K562 (cell line): Measurements from ENCODE around the gene ESCO1. TPM values are rescaled to one million over a fixed set of nuclear protein-coding genes. Genes with fewer than 3 reads are reported as not detected.

ENCODE experiments used
- BACH1 ChIP-seq: fragments of 200-800 bp; sonication (Bioruptor generic); IDR thresholded peaks from 2 replicates; pipeline ENCODE4 v1.6.1; 2016; ENCODE audit warnings: missing genetic modification characterization, missing compliant biosample characterization
- CCNT2 ChIP-seq: IDR thresholded peaks from 2 replicates; pipeline ENCODE4 v1.6.1; 2011; ENCODE audit warnings: borderline replicate concordance, low read depth, mild to moderate bottlenecking, moderate library complexity, mixed read lengths, low read length; ENCODE audit not compliant: insufficient read length; ENCODE audit errors: extremely low read depth
- CEBPB ChIP-seq: fragments of 450-650 bp; IDR thresholded peaks from 2 replicates; pipeline ENCODE4 v1.6.1; 2016; ENCODE audit warnings: missing genetic modification characterization, missing compliant biosample characterization
- CTCF ChIP-seq, 3 experiments: IDR thresholded peaks in 2 of 3; conservative IDR thresholded peaks in 1 of 3; 2 replicates each; pipeline ENCODE4 v1.5.1; 2011 to 2012; ENCODE audit warnings: low read length in 3 of 3, mild to moderate bottlenecking in 3 of 3, control low read depth in 2 of 3, improper control_type of control experiment in 1 of 3, inconsistent platforms in 1 of 3, low read depth in 1 of 3, mixed read lengths in 1 of 3, moderate library complexity in 1 of 3; ENCODE audit not compliant: insufficient read depth in 2 of 3
- FOXA3 ChIP-seq, 2 experiments: fragments of 450-650 bp in 1 of 2; sonication (generic) in 1 of 2; formaldehyde crosslinking; IDR thresholded peaks in 1 of 2; conservative IDR thresholded peaks in 1 of 2; 2 replicates each; pipeline versions ENCODE4 v1.4.0 to v1.8.0; 2020 to 2022; ENCODE audit warnings: mild to moderate bottlenecking in 2 of 2, missing genetic modification reagents in 1 of 2
- FOXP1 ChIP-seq: sonication (generic); formaldehyde crosslinking; IDR thresholded peaks from 2 replicates; pipeline ENCODE4 v1.8.0; 2022; ENCODE audit warnings: mild to moderate bottlenecking, missing genetic modification reagents
- MCM2 ChIP-seq: fragments of 450-650 bp; IDR thresholded peaks from 2 replicates; pipeline ENCODE4 v1.6.1; 2017; ENCODE audit warnings: low read depth, mild to moderate bottlenecking
- NCOR1 ChIP-seq: fragments of 450-650 bp; IDR thresholded peaks from 2 replicates; pipeline ENCODE4 v1.6.1; 2016; ENCODE audit warnings: mild to moderate bottlenecking, moderate library complexity
- POLR2AphosphoS5 ChIP-seq: IDR thresholded peaks from 2 replicates; pipeline ENCODE4 v1.6.1; 2011; ENCODE audit warnings: mild to moderate bottlenecking, low read depth, low read length, moderate library complexity; ENCODE audit not compliant: control insufficient read depth, insufficient read depth
- SRSF1 ChIP-seq: fragments of 200-400 bp; formaldehyde crosslinking; IDR thresholded peaks from 2 replicates; pipeline ENCODE4 v1.6.1; 2017; ENCODE audit warnings: mild to moderate bottlenecking, low read depth, low read length, moderate library complexity
- TGIF2 ChIP-seq: sonication (generic); formaldehyde crosslinking; IDR thresholded peaks from 2 replicates; pipeline ENCODE4 v1.8.1; 2022; ENCODE audit warnings: mild to moderate bottlenecking, missing genetic modification reagents, moderate library complexity
- ZNF165 ChIP-seq: fragments of 250-450 bp; sonication (Bioruptor Pico); IDR thresholded peaks from 2 replicates; pipeline ENCODE4 v1.4.0; 2020; ENCODE audit warnings: borderline replicate concordance
- ZNF3 ChIP-seq: fragments of 250-450 bp; sonication (Bioruptor Pico); IDR thresholded peaks from 2 replicates; pipeline ENCODE4 v1.5.0; 2021; ENCODE audit warnings: mild to moderate bottlenecking, moderate library complexity
- ZNF324 ChIP-seq: fragments of 250-450 bp; sonication (Bioruptor Pico); IDR thresholded peaks from 2 replicates; pipeline ENCODE4 v1.4.0; 2020; ENCODE audit warnings: mild to moderate bottlenecking
- ZNF511 ChIP-seq: sonication (generic); formaldehyde crosslinking; IDR thresholded peaks from 2 replicates; pipeline ENCODE4 v1.8.0; 2022; ENCODE audit warnings: mild to moderate bottlenecking, missing genetic modification reagents
- ZNF766 ChIP-seq: fragments of 200-800 bp; sonication (Bioruptor generic); conservative IDR thresholded peaks from 2 replicates; pipeline ENCODE4 v1.6.1; 2016; ENCODE audit warnings: missing genetic modification characterization, missing compliant biosample characterization
- polyA plus RNA-seq, 8 experiments: library from polyadenylated mRNA; depleted of rRNA in 4 of 8; stranded (reverse) in 5 of 8; unstranded in 3 of 8; fragments of >200 nt; fragmentation: Nextera tagmentation in 2 of 8; fragmentation: Illumina TruSeq in 1 of 8; extraction: Ambion mirVana in 2 of 8; extraction: Trizol in 1 of 8; gene quantifications; 2 replicates each; pipeline versions ENCODE4 v1.2.1 to v1.2.3, GENCODE V29; 2011 to 2014; ENCODE audit warnings: inconsistent platforms in 1 of 8, missing spikeins in 1 of 8
- total RNA-seq, 7 experiments: library from RNA; depleted of rRNA in 6 of 7; stranded (reverse); fragments of >200 nt in 6 of 7; fragmentation: Illumina TruSeq in 2 of 7; extraction: Trizol in 2 of 7; gene quantifications; 2 replicates each; pipeline versions ENCODE4 v1.2.1 to v1.2.3, GENCODE V29; 2011 to 2021; ENCODE audit warnings: low replicate concordance in 1 of 7
- TF ChIP-seq, protein P1 (sequence below): fragments of 450-650 bp; IDR thresholded peaks from 2 replicates; pipeline ENCODE4 v1.6.1; 2016
- TF ChIP-seq, protein P2 (sequence below): fragments of 250-450 bp; sonication (Bioruptor Pico); IDR thresholded peaks from 2 replicates; pipeline ENCODE4 v1.4.0; 2020; ENCODE audit warnings: mild to moderate bottlenecking, moderate library complexity, borderline replicate concordance

The ESCO1 gene
- total and polyA plus RNA-seq, 9 of the 15 experiments (the other 6 are each of a cell fraction or from before 2014, with no cell fraction given): 15.0 to 31.3 (median 19.6) TPM

GRCh38 chr18:21600526-21601410 is at the start of gene ESCO1 (continued):
- TF ChIP-seq ZNF511 (peak; percentile 75), CEBPB (peak; percentile 100), SRSF1 (no peak), BACH1 (tag) (no peak), FOXP1 (CRISPR knock-in tag) (peak; percentile 78; the same call in 1 of the 2 replicates), FOXA3 (CRISPR knock-in tag; conservative IDR thresholded peaks at IDR 0.05 in 1 of 2, IDR thresholded peaks at IDR 0.05 in 1 of 2) (no peak), CTCF (IDR thresholded peaks at IDR 0.05 in 2 of 3, conservative IDR thresholded peaks at IDR 0.05 in 1 of 3; ENCODE audit: insufficient read depth in 2 of 3, low read depth in 1 of 3, low read length in 3 of 3) (peak; percentile 97 to 98 (median 98)), NCOR1 (peak; percentile 66), MCM2 (no peak), ZNF766 (CRISPR knock-in tag) (peak; percentile 25; the same call in 1 of the 2 replicates), TGIF2 (CRISPR knock-in tag) (no peak), POLR2AphosphoS5 (peak; percentile 67), ZNF3 (CRISPR knock-in tag) (no peak), ZNF324 (CRISPR knock-in tag) (no peak), CCNT2 (peak; percentile 78), ZNF165 (CRISPR knock-in tag) (no peak)
- TF ChIP-seq, protein P1, sequence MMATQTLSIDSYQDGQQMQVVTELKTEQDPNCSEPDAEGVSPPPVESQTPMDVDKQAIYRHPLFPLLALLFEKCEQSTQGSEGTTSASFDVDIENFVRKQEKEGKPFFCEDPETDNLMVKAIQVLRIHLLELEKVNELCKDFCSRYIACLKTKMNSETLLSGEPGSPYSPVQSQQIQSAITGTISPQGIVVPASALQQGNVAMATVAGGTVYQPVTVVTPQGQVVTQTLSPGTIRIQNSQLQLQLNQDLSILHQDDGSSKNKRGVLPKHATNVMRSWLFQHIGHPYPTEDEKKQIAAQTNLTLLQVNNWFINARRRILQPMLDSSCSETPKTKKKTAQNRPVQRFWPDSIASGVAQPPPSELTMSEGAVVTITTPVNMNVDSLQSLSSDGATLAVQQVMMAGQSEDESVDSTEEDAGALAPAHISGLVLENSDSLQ: peak; percentile 89
- TF ChIP-seq, protein P2, sequence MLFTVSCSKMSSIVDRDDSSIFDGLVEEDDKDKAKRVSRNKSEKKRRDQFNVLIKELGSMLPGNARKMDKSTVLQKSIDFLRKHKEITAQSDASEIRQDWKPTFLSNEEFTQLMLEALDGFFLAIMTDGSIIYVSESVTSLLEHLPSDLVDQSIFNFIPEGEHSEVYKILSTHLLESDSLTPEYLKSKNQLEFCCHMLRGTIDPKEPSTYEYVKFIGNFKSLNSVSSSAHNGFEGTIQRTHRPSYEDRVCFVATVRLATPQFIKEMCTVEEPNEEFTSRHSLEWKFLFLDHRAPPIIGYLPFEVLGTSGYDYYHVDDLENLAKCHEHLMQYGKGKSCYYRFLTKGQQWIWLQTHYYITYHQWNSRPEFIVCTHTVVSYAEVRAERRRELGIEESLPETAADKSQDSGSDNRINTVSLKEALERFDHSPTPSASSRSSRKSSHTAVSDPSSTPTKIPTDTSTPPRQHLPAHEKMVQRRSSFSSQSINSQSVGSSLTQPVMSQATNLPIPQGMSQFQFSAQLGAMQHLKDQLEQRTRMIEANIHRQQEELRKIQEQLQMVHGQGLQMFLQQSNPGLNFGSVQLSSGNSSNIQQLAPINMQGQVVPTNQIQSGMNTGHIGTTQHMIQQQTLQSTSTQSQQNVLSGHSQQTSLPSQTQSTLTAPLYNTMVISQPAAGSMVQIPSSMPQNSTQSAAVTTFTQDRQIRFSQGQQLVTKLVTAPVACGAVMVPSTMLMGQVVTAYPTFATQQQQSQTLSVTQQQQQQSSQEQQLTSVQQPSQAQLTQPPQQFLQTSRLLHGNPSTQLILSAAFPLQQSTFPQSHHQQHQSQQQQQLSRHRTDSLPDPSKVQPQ (CRISPR knock-in tag): no peak
